Measurements from ENCODE around the gene NCMAP. TPM values are rescaled to one million over a fixed set of nuclear protein-coding genes. Genes with fewer than 3 reads are reported as not detected.

The NCMAP gene
- 0.21 and 1.2 TPM in 2 replicates for total RNA-seq

GRCh38 chr1:24555591-24556413 is at the start of gene NCMAP:
Gene NCMAP (plus strand): TSS chr1:24556087. CDS start chr1:24595431, 39,344 bp downstream.

GRCh38 chr1:24642481-24643362 is 86.8 kb downstream of the NCMAP start, which contains the start of gene SRRM1:
Gene SRRM1 (plus strand): TSS chr1:24643302. CDS start chr1:24643327, 25 bp downstream.

Other genes with a start within 250 kb of the NCMAP start
- 29.0 and 34.9 TPM in 2 replicates for gene GRHL3, start 236.7 kb upstream of the NCMAP start, total RNA-seq
- gene STPG1, start 142.3 kb upstream of the NCMAP start, total RNA-seq: 5.3 and 5.5 TPM in 2 replicates
- 34.9 and 48.0 TPM in 2 replicates for gene NIPAL3, start 140.3 kb upstream of the NCMAP start, total RNA-seq
- gene RCAN3, start 53.3 kb upstream of the NCMAP start, total RNA-seq: 15.9 and 17.9 TPM in 2 replicates
- gene SRRM1, start 87.2 kb downstream of the NCMAP start, total RNA-seq: 18.8 and 23.0 TPM in 2 replicates
- 124 and 139 TPM in 2 replicates for gene CLIC4, start 189.4 kb downstream of the NCMAP start, total RNA-seq